Activated CD8-positive, alpha-beta T cell treated with anti-CD3 and anti-CD28 coated beads for 36 hours (primary cell): Measurements from ENCODE around the gene MAST4. TPM values are rescaled to one million over a fixed set of nuclear protein-coding genes. Genes with fewer than 3 reads are reported as not detected.
A peak's percentile ranks its signal among the peaks of the same experiment; 100 is the strongest.

ENCODE experiments used
- ATAC-seq: fragments of 200-7000 bp; cut with Tn5 transposase; one replicate; pipeline ENCODE4 v1.10.0; 2021; ENCODE audit warnings: mild to moderate bottlenecking, moderate library complexity
- CTCF ChIA-PET: fragments of 350-600 bp; sonication (Branson Sonifier 250); formaldehyde crosslinking; loops from one replicate; lab custom pipeline; 2021; ENCODE audit warnings: antibody characterized with exemption; lab: Charles Lee
- POLR2A ChIA-PET: fragments of 350-600 bp; sonication (Branson Sonifier 250); formaldehyde crosslinking; loops from one replicate; lab custom pipeline; 2021; ENCODE audit warnings: antibody characterized with exemption; lab: Charles Lee
- DNase-seq: peaks from one replicate; pipeline ENCODE4 v3.0.0-alpha.2; 2020
- H3K27ac Mint-ChIP-seq: one replicate; pipeline ENCODE4 v1.8.0; 2021; ENCODE audit warnings: mild to moderate bottlenecking, mixed read lengths
- H3K27me3 Mint-ChIP-seq: one replicate; pipeline ENCODE4 v1.8.0; 2021; ENCODE audit warnings: mixed read lengths
- H3K36me3 Mint-ChIP-seq: one replicate; pipeline ENCODE4 v1.8.0; 2021; ENCODE audit warnings: low read depth, mixed read lengths
- H3K4me1 Mint-ChIP-seq: one replicate; pipeline ENCODE4 v1.8.0; 2021; ENCODE audit warnings: low read depth, mixed read lengths
- H3K4me3 Mint-ChIP-seq: one replicate; pipeline ENCODE4 v1.8.0; 2021; ENCODE audit warnings: mild to moderate bottlenecking, moderate library complexity, mixed read lengths
- H3K9me3 Mint-ChIP-seq: one replicate; pipeline ENCODE4 v1.8.0; 2021; ENCODE audit warnings: mixed read lengths
- CTCF ChIP-seq: fragments of 200-600 bp; IDR thresholded peaks from one replicate; pipeline ENCODE4 v1.8.0; 2022; ENCODE audit warnings: antibody characterized with exemption, mild to moderate bottlenecking
- intact Hi-C: fragments of 100-400 bp; cut with micrococcal nuclease; formaldehyde crosslinking; loops from one replicate; pipeline ENCODE4 v1.10.0; 2022
- total RNA-seq, 2 experiments: library from RNA; stranded (reverse); gene quantifications; one replicate each; pipeline ENCODE4 v1.2.3, GENCODE V29; 2021

Gene MAST4
- total RNA-seq, 2 experiments from 2014 or later: 7.6 to 10.0 TPM

- no peaks in the 10 kb centered on the region for H3K9me3 Mint-ChIP-seq
Measured at GRCh38 chr5:67002832-67003684, 406.9 kb downstream of the MAST4 start.

GRCh38 chr5:67003685-67003934 is 407.4 kb downstream of the MAST4 start:
- Mint-ChIP-seq H3K9me3 (no peaks in the 10 kb centered on the region), H3K4me1 (peaks cover 52% of the 10 kb centered on the region), H3K27me3 (no peaks in the 10 kb centered on the region), H3K36me3 (no peaks in the 10 kb centered on the region), H3K27ac (peak overlapping the region; percentile 55), H3K4me3 (peak overlapping the region; percentile 80)
- intact Hi-C loops: loop anchor here (10.0 kb wide), 2 partner anchors 151 to 201 kb away; no protein-coding TSS in a partner anchor
- DNase-seq: no peak
- ChIA-PET POLR2A (interaction anchor here (1.4 kb wide), 1 partner anchor 14 kb away, joined by 6 read pairs; no protein-coding TSS in a partner anchor), CTCF (interaction anchor here (1.4 kb wide), 1 partner anchor 62 kb away, joined by 3 read pairs; no protein-coding TSS in a partner anchor)
- no peak for TF ChIP-seq CTCF
- ATAC-seq: no peak

More at GRCh38 chr5:67002832-67003684, 406.9 kb downstream of the MAST4 start:
- H3K27me3 Mint-ChIP-seq: no peaks in the 10 kb centered on the region
- no peaks in the 10 kb centered on the region for H3K36me3 Mint-ChIP-seq
- no peak for TF ChIP-seq CTCF
- intact Hi-C loops: loop anchor here (10.0 kb wide), 2 partner anchors 152 to 202 kb away; no protein-coding TSS in a partner anchor
- POLR2A ChIA-PET: interaction anchor here (1.1 kb wide), 1 partner anchor 9 kb away, joined by 3 read pairs; no protein-coding TSS in a partner anchor
- H3K4me1 Mint-ChIP-seq: peaks cover 46% of the 10 kb centered on the region
- no peak for ATAC-seq
- no peak overlapping the region for H3K27ac Mint-ChIP-seq
- no peak overlapping the region for H3K4me3 Mint-ChIP-seq
- DNase-seq: no peak
- CTCF ChIA-PET: interaction anchor here (1.0 to 1.6 kb wide), 5 partner anchors 12 to 96 kb away, joined by 3 read pairs; no protein-coding TSS in a partner anchor

GRCh38 chr5:67003935-67004729 is 407.9 kb downstream of the MAST4 start:
- no peak for TF ChIP-seq CTCF
- Mint-ChIP-seq H3K36me3 (peaks cover 1% of the 10 kb centered on the region), H3K9me3 (no peaks in the 10 kb centered on the region), H3K27me3 (no peaks in the 10 kb centered on the region), H3K4me1 (peaks cover 57% of the 10 kb centered on the region), H3K4me3 (peak overlapping the region; percentile 80), H3K27ac (peak overlapping the region; percentile 85)
- DNase-seq: peak; percentile 93
- intact Hi-C loops: loop anchor here (2.0 to 10.0 kb wide), 3 partner anchors 29 to 201 kb away; no protein-coding TSS in a partner anchor
- ChIA-PET CTCF (interaction anchor here (1.3 to 2.1 kb wide), 4 partner anchors 16 to 203 kb away, joined by 3 to 12 read pairs (median 4); no protein-coding TSS in a partner anchor), POLR2A (interaction anchor here (0.5 to 1.5 kb wide), 12 partner anchors 10 to 1390 kb away, joined by 3 to 8 read pairs (median 3); no protein-coding TSS in a partner anchor)
- peak; percentile 83 for ATAC-seq

GRCh38 chr5:67004730-67005350 is 408.6 kb downstream of the MAST4 start:
- H3K27me3 Mint-ChIP-seq: no peaks in the 10 kb centered on the region
- H3K9me3 Mint-ChIP-seq: no peaks in the 10 kb centered on the region
- ChIA-PET CTCF (interaction anchor here (1.3 to 2.1 kb wide), 3 partner anchors 17 to 202 kb away, joined by 3 to 12 read pairs (median 4); no protein-coding TSS in a partner anchor), POLR2A (interaction anchor here (0.5 to 1.5 kb wide), 12 partner anchors 10 to 1391 kb away, joined by 3 to 8 read pairs (median 3); no protein-coding TSS in a partner anchor)
- ATAC-seq: no peak
- H3K36me3 Mint-ChIP-seq: peaks cover 2% of the 10 kb centered on the region
- intact Hi-C loops: loop anchor here (2.0 to 10.0 kb wide), 3 partner anchors 28 to 200 kb away; no protein-coding TSS in a partner anchor
- peak overlapping the region; percentile 80 for H3K4me3 Mint-ChIP-seq
- peaks cover 62% of the 10 kb centered on the region for H3K4me1 Mint-ChIP-seq
- no peak for DNase-seq
- H3K27ac Mint-ChIP-seq: peak overlapping the region; percentile 85
- no peak for TF ChIP-seq CTCF
